Osteoblast (primary cell): Measurements from ENCODE around the gene FRMD4A. TPM values are rescaled to one million over a fixed set of nuclear protein-coding genes. Genes with fewer than 3 reads are reported as not detected.

ENCODE experiments used
- DNase-seq: peaks from one replicate; pipeline ENCODE4 v3.0.0; 2011; ENCODE audit warnings: low spot score, mixed read lengths; ENCODE audit not compliant: insufficient read length; ENCODE audit errors: missing footprints
- H2AFZ ChIP-seq: 2 replicates; pipeline ENCODE4 v1.6.0; 2011; ENCODE audit warnings: mild to moderate bottlenecking, low read length
- H3K27ac ChIP-seq: 2 replicates; pipeline ENCODE4 v1.5.1; 2011; ENCODE audit warnings: mild to moderate bottlenecking, low read depth, low read length, moderate library complexity
- H3K27me3 ChIP-seq: 2 replicates; pipeline ENCODE4 v1.6.0; 2012; ENCODE audit warnings: mild to moderate bottlenecking, control low read depth, inconsistent platforms, low read length, moderate library complexity; ENCODE audit not compliant: insufficient read depth
- H3K36me3 ChIP-seq: 2 replicates; pipeline ENCODE4 v1.5.1; 2011; ENCODE audit warnings: mild to moderate bottlenecking, low read length, control low read depth, moderate library complexity; ENCODE audit not compliant: insufficient read depth
- H3K4me1 ChIP-seq: 2 replicates; pipeline ENCODE4 v1.5.1; 2011; ENCODE audit warnings: mild to moderate bottlenecking, low read length, control low read depth, moderate library complexity; ENCODE audit not compliant: insufficient read depth
- H3K4me2 ChIP-seq: 2 replicates; pipeline ENCODE4 v1.6.0; 2011; ENCODE audit warnings: mild to moderate bottlenecking, low read length; ENCODE audit not compliant: insufficient read depth
- H3K4me3 ChIP-seq: fragments of 200-600 bp; sonication (generic); 3 replicates; pipeline ENCODE4 v1.5.1; 2012; ENCODE audit warnings: mild to moderate bottlenecking, low read length, inconsistent platforms; ENCODE audit not compliant: insufficient read depth
- H3K79me2 ChIP-seq: 2 replicates; pipeline ENCODE4 v1.6.0; 2012; ENCODE audit warnings: mild to moderate bottlenecking, low read length, control low read depth, inconsistent platforms; ENCODE audit not compliant: insufficient read depth
- H3K9me3 ChIP-seq: 2 replicates; pipeline ENCODE4 v1.5.1; 2011; ENCODE audit warnings: low read depth, low read length, control low read depth
- H4K20me1 ChIP-seq: 2 replicates; pipeline ENCODE4 v1.6.0; 2012; ENCODE audit warnings: mild to moderate bottlenecking, low read length, control low read depth; ENCODE audit not compliant: insufficient read depth
- CTCF ChIP-seq: IDR thresholded peaks from 2 replicates; pipeline ENCODE4 v1.5.1; 2011; ENCODE audit warnings: mild to moderate bottlenecking, low read depth, low read length, moderate library complexity; ENCODE audit errors: extremely low read depth
- total RNA-seq: library from RNA; depleted of rRNA; stranded (reverse); fragments of >200 nt; gene quantifications from 2 replicates; pipeline ENCODE4 v1.2.3, GENCODE V29; 2012

FRMD4A gene
- total RNA-seq, 1 donor: 41.3 TPM

- H3K4me3 ChIP-seq: no peak overlapping the region
- H3K4me2 ChIP-seq: no peak overlapping the region
- no peaks in the 10 kb centered on the region for H3K36me3 ChIP-seq
- no peaks in the 10 kb centered on the region for H3K4me1 ChIP-seq
- H3K27me3 ChIP-seq: peaks cover 19% of the 10 kb centered on the region
- no peaks in the 10 kb centered on the region for H4K20me1 ChIP-seq
- no peak for TF ChIP-seq CTCF
- no peak overlapping the region for H3K27ac ChIP-seq
- no peak for DNase-seq
- H3K9me3 ChIP-seq: no peaks in the 10 kb centered on the region
- no peak overlapping the region for H2AFZ ChIP-seq
- no peaks in the 10 kb centered on the region for H3K79me2 ChIP-seq
Observed at GRCh38 chr10:14116837-14117236, 213.9 kb downstream of the FRMD4A start.

DNA sequence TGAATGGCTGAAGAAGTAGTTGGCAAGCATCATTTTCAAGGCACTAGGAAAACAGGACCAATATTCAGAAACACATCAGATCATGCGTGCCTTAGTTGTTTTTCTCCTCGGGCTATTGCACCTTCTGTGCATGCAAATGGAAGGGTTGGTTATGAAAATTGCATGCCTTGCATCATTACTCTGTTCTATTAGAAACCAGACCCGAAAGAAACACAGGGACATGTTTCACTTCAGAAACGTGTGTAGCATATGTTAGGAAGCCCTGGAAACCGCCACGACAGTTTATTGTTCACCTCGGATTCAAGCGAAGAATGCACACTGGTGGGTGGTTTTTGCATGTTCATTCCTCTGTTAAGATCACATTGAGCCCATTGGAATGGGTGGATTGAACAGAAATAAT lies 214.7 kb downstream of the FRMD4A start:
- Histone ChIP-seq H3K27ac (no peak overlapping the region), H3K4me1 (no peaks in the 10 kb centered on the region), H3K4me3 (no peak overlapping the region), H4K20me1 (no peaks in the 10 kb centered on the region), H3K27me3 (peaks cover 22% of the 10 kb centered on the region), H3K79me2 (no peaks in the 10 kb centered on the region), H3K4me2 (no peak overlapping the region), H2AFZ (no peak overlapping the region), H3K9me3 (no peaks in the 10 kb centered on the region), H3K36me3 (no peaks in the 10 kb centered on the region)
- no peak for TF ChIP-seq CTCF
- no peak for DNase-seq

DNA sequence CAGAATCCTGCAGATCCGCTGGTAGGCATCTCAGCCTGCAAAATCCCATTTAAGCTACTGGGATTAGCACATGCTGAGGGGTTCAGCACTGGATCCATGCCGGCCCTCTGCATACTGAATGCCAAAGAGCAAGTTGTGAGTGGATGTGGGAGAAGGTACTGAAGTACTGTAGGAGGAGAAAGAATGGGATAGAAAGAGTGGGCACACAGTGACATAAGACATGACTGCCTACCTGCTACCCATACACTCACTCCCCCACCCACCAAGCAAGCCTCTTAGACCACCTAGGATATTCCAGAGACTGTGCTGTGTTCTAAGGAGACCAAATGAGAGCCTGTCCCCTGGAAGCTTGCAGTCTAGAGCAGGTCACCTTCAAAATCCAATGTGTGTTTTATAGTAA lies 215.9 kb downstream of the FRMD4A start:
- Histone ChIP-seq H2AFZ (no peak overlapping the region), H3K27ac (no peak overlapping the region), H3K9me3 (no peaks in the 10 kb centered on the region), H3K36me3 (no peaks in the 10 kb centered on the region), H3K4me3 (no peak overlapping the region), H3K27me3 (peaks cover 29% of the 10 kb centered on the region), H4K20me1 (no peaks in the 10 kb centered on the region), H3K4me2 (no peak overlapping the region), H3K4me1 (no peaks in the 10 kb centered on the region), H3K79me2 (no peaks in the 10 kb centered on the region)
- DNase-seq: no peak
- TF ChIP-seq CTCF: no peak

DNA sequence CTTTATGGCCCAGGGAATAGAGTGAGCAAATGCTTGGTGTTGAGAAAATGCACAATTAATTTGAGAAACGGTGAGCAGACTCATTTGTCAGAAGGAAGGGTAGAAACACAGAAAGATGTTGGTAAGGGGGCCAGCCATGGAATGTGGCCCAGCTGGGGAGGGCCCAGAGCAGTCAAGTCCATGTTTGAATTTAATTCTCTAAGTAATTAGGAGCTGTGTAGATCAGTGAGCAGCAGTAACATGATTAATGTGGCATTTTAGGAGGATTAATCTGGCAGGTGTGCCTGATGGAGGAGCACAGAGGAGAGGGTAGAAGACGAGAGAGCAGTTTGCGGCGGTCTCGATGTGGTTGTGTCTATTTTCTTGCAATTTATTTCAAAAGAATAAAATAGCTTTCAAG lies 218.7 kb downstream of the FRMD4A start:
- no peak for TF ChIP-seq CTCF
- no peak overlapping the region for H3K4me3 ChIP-seq
- H3K4me2 ChIP-seq: no peak overlapping the region
- no peaks in the 10 kb centered on the region for H4K20me1 ChIP-seq
- no peaks in the 10 kb centered on the region for H3K36me3 ChIP-seq
- H2AFZ ChIP-seq: no peak overlapping the region
- no peak overlapping the region for H3K27ac ChIP-seq
- H3K4me1 ChIP-seq: no peaks in the 10 kb centered on the region
- no peaks in the 10 kb centered on the region for H3K9me3 ChIP-seq
- no peak for DNase-seq
- H3K27me3 ChIP-seq: peaks cover 34% of the 10 kb centered on the region
- no peaks in the 10 kb centered on the region for H3K79me2 ChIP-seq
